Vagina (tissue), 2 donors: ENCODE results near the gene MRC1.

Source experiments
- POLR2A ChIP-seq, 2 donors: fragments of 450-650 bp; IDR thresholded peaks; one replicate each; pipeline ENCODE4 v1.6.1; 2017; ENCODE audit warnings: antibody characterized with exemption in 2 of 2, mild to moderate bottlenecking in 2 of 2, moderate library complexity in 2 of 2
- TF ChIP-seq, protein P1 (sequence below), 3 experiments: fragments of 450-650 bp in 2 of 3; fragments of 200-600 bp in 1 of 3; sonication (generic) in 1 of 3; IDR thresholded peaks; one replicate each; pipeline ENCODE4 v1.5.1; 2017 to 2019; ENCODE audit warnings: antibody characterized with exemption in 3 of 3, mild to moderate bottlenecking in 2 of 3, moderate library complexity in 2 of 3

DNA sequence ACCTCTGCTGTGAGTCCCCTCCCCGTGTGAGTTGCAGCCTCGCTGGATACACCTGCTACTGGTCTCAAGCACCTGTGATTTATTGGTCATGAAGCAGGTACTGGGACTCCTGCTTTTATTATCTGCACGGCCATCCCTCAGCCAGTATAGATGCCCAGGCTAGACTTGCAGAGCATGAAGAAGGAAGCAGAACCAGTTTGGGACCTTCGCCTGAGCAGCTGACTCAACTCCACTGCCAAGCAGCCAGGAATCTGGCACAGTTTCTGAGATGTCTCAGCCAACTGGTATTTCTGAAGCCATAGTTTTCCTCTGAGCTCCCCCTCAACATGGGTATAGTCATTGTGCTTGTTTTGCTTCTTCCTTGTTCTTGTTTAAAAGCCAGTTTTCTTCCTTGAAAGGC lies 114.6 kb downstream of the MRC1 start:
- TF ChIP-seq, protein P1, sequence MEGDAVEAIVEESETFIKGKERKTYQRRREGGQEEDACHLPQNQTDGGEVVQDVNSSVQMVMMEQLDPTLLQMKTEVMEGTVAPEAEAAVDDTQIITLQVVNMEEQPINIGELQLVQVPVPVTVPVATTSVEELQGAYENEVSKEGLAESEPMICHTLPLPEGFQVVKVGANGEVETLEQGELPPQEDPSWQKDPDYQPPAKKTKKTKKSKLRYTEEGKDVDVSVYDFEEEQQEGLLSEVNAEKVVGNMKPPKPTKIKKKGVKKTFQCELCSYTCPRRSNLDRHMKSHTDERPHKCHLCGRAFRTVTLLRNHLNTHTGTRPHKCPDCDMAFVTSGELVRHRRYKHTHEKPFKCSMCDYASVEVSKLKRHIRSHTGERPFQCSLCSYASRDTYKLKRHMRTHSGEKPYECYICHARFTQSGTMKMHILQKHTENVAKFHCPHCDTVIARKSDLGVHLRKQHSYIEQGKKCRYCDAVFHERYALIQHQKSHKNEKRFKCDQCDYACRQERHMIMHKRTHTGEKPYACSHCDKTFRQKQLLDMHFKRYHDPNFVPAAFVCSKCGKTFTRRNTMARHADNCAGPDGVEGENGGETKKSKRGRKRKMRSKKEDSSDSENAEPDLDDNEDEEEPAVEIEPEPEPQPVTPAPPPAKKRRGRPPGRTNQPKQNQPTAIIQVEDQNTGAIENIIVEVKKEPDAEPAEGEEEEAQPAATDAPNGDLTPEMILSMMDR (IDR thresholded peaks at IDR 0.05): no peak
- TF ChIP-seq POLR2A (IDR thresholded peaks at IDR 0.05): no peak
